Measurements from ENCODE around the gene BUD13. TPM values are rescaled to one million over a fixed set of nuclear protein-coding genes. Genes with fewer than 3 reads are reported as not detected.

Gene BUD13, protein sequence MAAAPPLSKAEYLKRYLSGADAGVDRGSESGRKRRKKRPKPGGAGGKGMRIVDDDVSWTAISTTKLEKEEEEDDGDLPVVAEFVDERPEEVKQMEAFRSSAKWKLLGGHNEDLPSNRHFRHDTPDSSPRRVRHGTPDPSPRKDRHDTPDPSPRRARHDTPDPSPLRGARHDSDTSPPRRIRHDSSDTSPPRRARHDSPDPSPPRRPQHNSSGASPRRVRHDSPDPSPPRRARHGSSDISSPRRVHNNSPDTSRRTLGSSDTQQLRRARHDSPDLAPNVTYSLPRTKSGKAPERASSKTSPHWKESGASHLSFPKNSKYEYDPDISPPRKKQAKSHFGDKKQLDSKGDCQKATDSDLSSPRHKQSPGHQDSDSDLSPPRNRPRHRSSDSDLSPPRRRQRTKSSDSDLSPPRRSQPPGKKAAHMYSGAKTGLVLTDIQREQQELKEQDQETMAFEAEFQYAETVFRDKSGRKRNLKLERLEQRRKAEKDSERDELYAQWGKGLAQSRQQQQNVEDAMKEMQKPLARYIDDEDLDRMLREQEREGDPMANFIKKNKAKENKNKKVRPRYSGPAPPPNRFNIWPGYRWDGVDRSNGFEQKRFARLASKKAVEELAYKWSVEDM
- 11.5 to 13.3 TPM (median 12.4 TPM) in 5 replicates for total RNA-seq (2022; extraction: Qiagen RNA extraction)

DNA sequence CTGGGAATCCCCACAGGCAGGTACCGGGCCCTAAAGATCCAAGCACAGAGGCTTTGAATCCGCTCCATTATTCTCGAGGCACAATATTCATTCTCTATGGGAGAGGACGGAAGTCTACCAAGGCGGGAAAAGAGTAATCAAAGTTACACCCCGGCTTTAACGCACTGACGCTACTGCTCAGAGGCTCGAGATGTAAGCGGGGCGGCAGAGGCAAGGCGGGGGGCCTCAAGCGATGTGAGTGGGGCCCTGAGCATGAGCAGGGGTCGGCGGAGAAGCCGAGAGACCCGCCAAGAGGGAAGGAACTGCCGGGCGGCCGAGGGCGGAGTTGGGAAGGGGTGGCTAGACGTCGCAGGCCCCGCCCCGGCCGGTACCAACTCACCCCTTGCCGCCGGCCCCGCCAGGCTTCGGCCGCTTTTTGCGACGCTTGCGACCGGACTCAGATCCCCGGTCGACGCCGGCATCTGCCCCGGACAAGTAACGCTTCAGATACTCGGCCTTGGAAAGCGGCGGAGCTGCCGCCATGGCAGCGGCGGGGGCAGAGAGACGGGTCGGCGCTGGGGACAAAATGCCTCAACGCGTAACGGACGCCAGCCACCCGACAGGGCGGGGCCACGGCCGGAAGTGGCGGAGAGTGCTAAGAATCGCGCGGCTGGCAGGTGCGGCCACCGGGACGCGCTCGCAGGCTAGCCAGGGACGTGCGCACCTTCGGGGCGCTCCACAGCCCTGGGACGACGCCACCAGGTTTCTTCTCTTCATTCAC, at the start of gene BUD13:
Gene BUD13 (minus strand): TSS at position 545 of the 760 bp plus-strand sequence. CDS start 23 bp downstream, at position 522.

DNA sequence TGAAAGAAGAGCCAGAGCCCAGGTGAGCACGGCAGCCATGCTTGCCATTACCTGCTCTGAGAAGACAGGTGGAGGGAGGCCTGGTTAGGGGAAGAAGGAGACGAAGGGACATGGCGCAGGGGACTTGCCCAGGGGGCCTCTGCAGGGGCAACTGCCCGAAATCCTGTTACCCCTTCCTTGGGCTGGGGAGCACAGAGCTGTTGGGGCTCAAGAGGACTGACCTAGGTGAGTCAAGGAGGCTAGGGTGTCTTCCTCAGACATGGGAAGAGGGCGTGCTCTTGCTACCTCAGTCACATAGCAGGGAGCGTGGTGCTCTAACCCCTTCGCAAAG, 19.0 kb upstream of the BUD13 start, which contains the start of gene APOA5:
Gene APOA5 (minus strand): TSS at position 67 of the 331 bp plus-strand sequence. CDS start 19 bp downstream, at position 48.

DNA sequence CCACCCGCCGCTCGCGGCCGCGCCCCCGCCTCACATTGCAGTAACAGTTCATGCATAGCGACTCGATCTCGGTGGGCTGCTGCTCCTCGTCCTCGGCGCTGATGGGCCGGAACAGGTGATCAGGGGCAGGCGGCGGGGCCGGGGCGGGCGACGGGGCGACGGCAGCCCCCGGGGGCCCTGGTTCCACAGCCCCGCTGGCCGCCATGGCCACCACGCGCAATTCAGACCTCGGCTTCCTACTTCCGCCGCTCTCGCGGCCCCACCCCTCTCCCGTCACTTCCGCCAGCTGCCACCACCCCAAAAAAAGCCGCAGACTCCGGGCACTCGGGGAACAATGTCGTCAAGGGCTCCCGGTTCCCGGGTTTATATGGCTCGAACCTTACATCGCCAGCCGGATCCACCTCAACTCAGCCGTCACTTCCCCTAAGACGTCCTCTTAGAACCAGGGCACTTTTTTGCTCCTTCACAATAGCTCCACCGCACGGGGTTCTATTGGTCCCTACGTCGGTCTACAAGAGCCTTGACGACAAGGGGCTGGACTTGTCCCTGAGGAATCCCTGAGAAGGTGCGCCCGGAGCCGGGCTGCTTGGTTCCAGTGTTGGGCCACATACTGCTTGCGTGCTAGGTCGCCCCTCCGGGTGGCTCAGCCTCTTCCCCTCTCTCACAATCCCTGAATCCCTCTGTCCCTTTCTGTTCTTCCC, 15.1 kb upstream of the BUD13 start, which contains the start of gene ZPR1:
Gene ZPR1 (minus strand): TSS at position 238 of the 701 bp plus-strand sequence. CDS start 33 bp downstream, at position 205.

Other genes with a start within 250 kb of the BUD13 start
- gene ZPR1, start 15.0 kb upstream of the BUD13 start, total RNA-seq (2022; extraction: Qiagen RNA extraction), result 53.5 to 63.7 TPM (median 62.9 TPM) in 5 replicates
- 0.05 TPM in 1 of 5 replicates, not detected in the others for gene APOA5, start 18.9 kb upstream of the BUD13 start, total RNA-seq (2022; extraction: Qiagen RNA extraction)
- not detected in 5 replicates for gene APOA4, start 50.3 kb upstream of the BUD13 start, total RNA-seq (2022; extraction: Qiagen RNA extraction)
- gene APOC3, start 56.9 kb upstream of the BUD13 start, total RNA-seq (2022; extraction: Qiagen RNA extraction), result not detected in 5 replicates
- gene APOA1, start 64.6 kb upstream of the BUD13 start, total RNA-seq (2022; extraction: Qiagen RNA extraction), result 0.12 to 0.34 TPM (median 0.20 TPM) in 5 replicates

Measured in A549 treated with dexamethasone at 1 μM for 4 hours (cell line).